ENCODE data around the gene RAB21.
"Not testable (repeated sequence)": the region's sequence is repeated elsewhere in the genome, so short reads cannot be mapped to it uniquely, and the experiment has no call there.

Gene RAB21

GRCh38 chr12:71799106-71799505 lies 44.4 kb downstream of the RAB21 start:
- no peak for DNase-seq

DNA sequence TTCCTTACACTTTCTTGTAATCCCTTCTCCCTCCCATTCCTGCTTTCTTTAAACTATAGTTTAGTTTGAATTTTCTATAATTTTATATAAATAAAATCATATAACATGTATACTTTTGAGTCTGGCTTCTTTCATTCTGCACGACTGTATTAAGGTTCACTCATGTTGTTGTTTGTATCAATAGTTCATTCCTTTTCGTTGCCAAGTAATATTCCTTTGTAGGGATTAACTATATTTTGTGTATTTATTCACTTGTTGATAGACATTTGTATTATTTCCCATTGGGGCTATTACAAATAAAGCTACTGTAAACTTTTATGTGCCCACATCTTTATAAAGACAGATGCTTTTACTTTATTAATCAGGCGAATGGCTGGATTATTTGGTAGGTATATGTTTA lies 45.5 kb downstream of the RAB21 start:
- no peak for DNase-seq

- no peak for DNase-seq
Observed at GRCh38 chr12:71804505-71804904, 49.8 kb downstream of the RAB21 start.

DNA sequence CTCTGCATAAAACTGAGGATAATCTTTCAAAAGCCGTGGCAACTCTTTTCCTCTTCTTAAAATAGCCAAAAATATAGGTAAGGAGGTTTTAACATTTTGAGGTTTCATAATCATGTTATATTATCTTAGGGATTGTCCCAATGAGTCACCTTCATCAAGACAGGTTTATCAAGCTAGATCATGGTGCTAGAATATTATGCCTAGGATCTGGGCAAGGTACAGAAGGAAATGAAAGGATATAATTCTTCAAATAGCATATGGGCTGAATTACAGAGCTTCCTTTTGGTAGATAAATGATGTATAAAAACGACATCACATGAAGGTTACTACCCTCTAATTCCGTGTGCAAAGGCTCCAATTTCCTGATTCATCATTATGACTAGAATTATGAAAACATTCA lies 56.3 kb downstream of the RAB21 start:
- no peak for DNase-seq

DNA sequence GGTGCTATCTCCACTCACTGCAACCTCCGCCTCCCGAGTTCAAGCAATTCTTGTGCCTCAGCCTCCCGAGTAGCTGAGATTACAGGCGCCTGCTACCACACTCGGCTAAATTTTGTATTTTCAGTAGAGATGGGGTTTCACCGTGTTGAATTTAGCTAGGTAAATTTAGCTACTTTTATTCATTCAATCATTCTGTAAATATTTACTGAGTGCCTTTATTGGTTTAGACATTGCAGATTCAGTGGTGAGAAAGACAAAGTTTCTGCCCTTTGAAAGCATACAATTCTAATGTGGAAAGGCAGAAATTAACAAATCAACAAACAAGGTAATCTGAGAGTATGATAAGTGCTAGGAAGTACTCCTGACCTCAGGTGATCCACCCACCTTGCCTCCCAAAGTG lies 60.6 kb downstream of the RAB21 start:
- not testable (repeated sequence) for DNase-seq

DNA sequence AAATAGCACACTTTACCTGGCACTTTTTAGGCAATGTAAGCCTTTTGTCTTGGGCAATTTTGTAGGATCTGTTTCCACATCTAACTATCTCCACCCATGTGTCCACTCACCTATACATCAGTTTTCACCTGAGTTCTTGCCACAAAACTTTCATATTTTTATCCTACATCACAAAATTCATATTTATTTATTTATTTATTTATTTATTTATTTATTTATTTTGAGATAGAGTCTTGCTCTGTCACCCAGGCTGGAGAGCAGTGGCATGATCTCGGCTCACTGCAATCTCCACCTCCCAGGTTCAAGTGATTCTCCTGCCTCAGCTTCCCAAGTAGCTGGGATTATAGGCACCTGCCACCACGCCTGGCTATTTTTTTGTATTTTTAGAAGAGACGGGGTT lies 67.4 kb downstream of the RAB21 start:
- DNase-seq, result not testable (repeated sequence)

DNA sequence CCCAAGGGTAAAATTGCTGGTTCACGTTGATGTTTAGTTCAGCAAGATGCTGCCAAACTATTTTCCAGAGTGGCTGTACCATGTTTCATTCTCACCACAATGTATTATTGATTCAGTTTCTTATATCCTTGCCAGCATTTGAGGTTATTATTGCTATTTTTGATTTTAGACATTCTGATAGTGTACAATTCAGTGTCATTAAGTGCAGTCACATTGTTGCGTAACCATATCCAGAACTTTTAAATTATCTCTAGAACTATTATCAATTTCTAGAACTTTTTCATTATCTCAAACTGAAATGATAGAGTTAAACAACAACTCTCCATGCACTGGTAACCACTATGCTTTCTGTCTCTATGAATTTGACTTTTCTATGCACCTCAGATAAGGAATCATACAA lies 74.2 kb downstream of the RAB21 start:
- no peak for DNase-seq

GRCh38 chr12:71837356-71837755 lies 82.7 kb downstream of the RAB21 start:
- no peak for DNase-seq

- no peak for DNase-seq
Observed at GRCh38 chr12:71838231-71838630, 83.6 kb downstream of the RAB21 start.

DNA sequence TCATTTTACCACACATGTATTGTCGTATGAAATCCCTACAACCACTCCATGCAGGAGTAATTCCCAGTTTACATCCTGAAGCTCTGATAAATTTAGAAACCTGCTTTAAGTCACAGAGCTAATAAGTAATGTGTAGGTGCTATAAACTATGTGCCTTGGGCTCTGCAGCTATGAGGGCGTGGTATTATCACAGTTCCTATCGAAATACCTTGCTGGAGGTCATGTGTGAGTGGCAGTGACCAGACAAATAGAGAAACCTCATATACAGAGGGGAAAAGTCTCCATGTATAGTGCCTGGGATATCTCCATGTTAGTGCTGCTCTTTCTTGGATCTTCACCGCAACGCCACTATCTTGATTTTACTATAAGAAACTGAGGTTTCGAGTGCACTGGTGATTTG lies 84.0 kb downstream of the RAB21 start:
- no peak for DNase-seq

GRCh38 chr12:71840231-71840847 lies 85.7 kb downstream of the RAB21 start:
- peak; percentile 9 for DNase-seq

GRCh38 chr12:71846322-71846940 lies 91.8 kb downstream of the RAB21 start:
- DNase-seq, result no peak

GRCh38 chr12:71848212-71848611 lies 93.5 kb downstream of the RAB21 start:
- no peak for DNase-seq

- no peak for DNase-seq
Observed at GRCh38 chr12:71849109-71849851, 94.6 kb downstream of the RAB21 start.

All from stimulated activated CD4-positive, alpha-beta T cell treated with anti-CD3 and anti-CD28 coated beads, Interleukin-1b, Interleukin-23, amount 100 ng/mL, for 48 hours (primary cell).